Measurements from ENCODE around the gene C6orf89.

Gene C6orf89

GRCh38 chr6:36873115-36873514 lies 12.6 kb upstream of the C6orf89 start:
- Histone ChIP-seq H3K9ac (no peak overlapping the region), H3K9me3 (ENCODE audit: control insufficient read depth, low read length) (no peaks in the 10 kb centered on the region), H3K27ac (no peak overlapping the region), H3K27me3 (ENCODE audit: control insufficient read depth, insufficient read depth, low read length) (no peaks in the 10 kb centered on the region), H3K4me1 (peaks cover 5% of the 10 kb centered on the region), H3K4me3 (ENCODE audit: low read depth, low read length) (no peak overlapping the region), H3K36me3 (ENCODE audit: control insufficient read depth, insufficient read depth, low read length) (no peaks in the 10 kb centered on the region), H2AFZ (no peak overlapping the region), H3K79me2 (peaks cover 4% of the 10 kb centered on the region), H3K4me2 (ENCODE audit: low read length) (no peak overlapping the region)
- TF ChIP-seq CTCF (IDR thresholded peaks at IDR 0.05) = no peak

GRCh38 chr6:36873612-36874442 lies 11.9 kb upstream of the C6orf89 start:
- no peaks in the 10 kb centered on the region for H3K27me3 ChIP-seq (ENCODE audit: control insufficient read depth, insufficient read depth, low read length)
- H3K4me2 ChIP-seq (ENCODE audit: low read length) = peak overlapping the region; percentile 57
- H3K9ac ChIP-seq = peak overlapping the region; percentile 64
- peak overlapping the region; percentile 97 for H2AFZ ChIP-seq
- peak overlapping the region; percentile 99 for H3K4me3 ChIP-seq (ENCODE audit: low read depth, low read length)
- H3K79me2 ChIP-seq = no peaks in the 10 kb centered on the region
- peak overlapping the region; percentile 94 for H3K27ac ChIP-seq
- no peaks in the 10 kb centered on the region for H3K36me3 ChIP-seq (ENCODE audit: control insufficient read depth, insufficient read depth, low read length)
- no peaks in the 10 kb centered on the region for H3K9me3 ChIP-seq (ENCODE audit: control insufficient read depth, low read length)
- peaks cover 5% of the 10 kb centered on the region for H3K4me1 ChIP-seq
- TF ChIP-seq CTCF (IDR thresholded peaks at IDR 0.05) = no peak

- H3K27me3 ChIP-seq (ENCODE audit: control insufficient read depth, insufficient read depth, low read length) = no peaks in the 10 kb centered on the region
- H2AFZ ChIP-seq = peak within 1 kb of the TSS; percentile 97
- peaks cover 5% of the 10 kb centered on the region for H3K4me1 ChIP-seq
- H3K79me2 ChIP-seq = no peaks in the 10 kb centered on the region
- H3K9ac ChIP-seq = peak within 1 kb of the TSS; percentile 64
- peak within 1 kb of the TSS; percentile 99 for H3K4me3 ChIP-seq (ENCODE audit: low read depth, low read length)
- H3K36me3 ChIP-seq (ENCODE audit: control insufficient read depth, insufficient read depth, low read length) = no peaks in the 10 kb centered on the region
- H3K4me2 ChIP-seq (ENCODE audit: low read length) = peak within 1 kb of the TSS; percentile 57
- TF ChIP-seq CTCF (IDR thresholded peaks at IDR 0.05) = no peak
- peak within 1 kb of the TSS; percentile 94 for H3K27ac ChIP-seq
- no peaks in the 10 kb centered on the region for H3K9me3 ChIP-seq (ENCODE audit: control insufficient read depth, low read length)
Measured at GRCh38 chr6:36874443-36875249, 11.1 kb upstream of the C6orf89 start, which contains the start of gene PPIL1. TSS of gene PPIL1 (minus strand) at chr6:36874803. CDS start at chr6:36874772, 31 bp downstream.

GRCh38 chr6:36875250-36875633 lies 10.5 kb upstream of the C6orf89 start:
- H3K4me3 ChIP-seq (ENCODE audit: low read depth, low read length) = peak overlapping the region; percentile 99
- H3K27me3 ChIP-seq (ENCODE audit: control insufficient read depth, insufficient read depth, low read length) = no peaks in the 10 kb centered on the region
- H3K27ac ChIP-seq = peak overlapping the region; percentile 94
- peak overlapping the region; percentile 97 for H2AFZ ChIP-seq
- H3K4me1 ChIP-seq = peaks cover 5% of the 10 kb centered on the region
- H3K36me3 ChIP-seq (ENCODE audit: control insufficient read depth, insufficient read depth, low read length) = no peaks in the 10 kb centered on the region
- no peaks in the 10 kb centered on the region for H3K9me3 ChIP-seq (ENCODE audit: control insufficient read depth, low read length)
- H3K4me2 ChIP-seq (ENCODE audit: low read length) = peak overlapping the region; percentile 57
- no peak overlapping the region for H3K9ac ChIP-seq
- TF ChIP-seq CTCF (IDR thresholded peaks at IDR 0.05) = no peak
- no peaks in the 10 kb centered on the region for H3K79me2 ChIP-seq
